ENCODE data around the gene CYP2B6. TPM values are rescaled to one million over a fixed set of nuclear protein-coding genes. Genes with fewer than 3 reads are reported as not detected.
"Not testable (repeated sequence)": the region's sequence is repeated elsewhere in the genome, so short reads cannot be mapped to it uniquely, and the experiment has no call there.

Gene CYP2B6
- total and polyA plus RNA-seq, 2 donors from 2014 or later = 0.31 to 10.0 TPM

DNA sequence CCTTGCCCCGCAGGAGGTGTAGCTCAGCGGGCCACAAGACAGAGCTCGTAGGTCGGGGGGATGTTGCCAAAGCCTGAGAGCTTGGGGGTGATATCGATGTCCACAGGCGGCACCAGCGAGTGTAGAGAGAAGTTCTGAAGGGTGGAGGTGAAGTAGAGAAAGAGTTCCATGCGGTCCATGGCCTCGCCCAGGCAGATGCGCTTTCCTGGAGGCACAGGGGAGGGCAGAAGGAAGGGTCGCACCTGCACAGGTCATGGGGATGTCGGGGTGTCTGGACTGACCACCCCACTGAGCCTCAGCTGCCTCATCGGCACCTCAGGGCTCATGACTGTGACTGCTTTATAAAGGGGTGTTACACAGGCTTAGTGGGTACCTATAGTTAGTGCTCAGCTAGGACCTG, 59.3 kb downstream of the CYP2B6 start:
- Histone ChIP-seq H3K4me3 (ENCODE audit: low read length in 3 of 3) (no peak overlapping the region), H3K4me1 (ENCODE audit: control insufficient read depth in 2 of 3, insufficient read depth in 2 of 3, low read depth in 1 of 3, low read length in 3 of 3) (no peaks in the 10 kb centered on the region), H3K36me3 (ENCODE audit: control insufficient read depth in 2 of 3, insufficient read depth in 3 of 3, low read length in 3 of 3) (no peaks in the 10 kb centered on the region), H3K27me3 (ENCODE audit: control insufficient read depth, insufficient read depth, low read length) (no peaks in the 10 kb centered on the region), H3K27ac (ENCODE audit: low read depth in 2 of 2, low read length in 2 of 2) (no peak overlapping the region), H3K9ac (ENCODE audit: low read length in 3 of 3) (no peak overlapping the region), H3K9me3 (ENCODE audit: control insufficient read depth in 2 of 3, insufficient read depth in 1 of 3, low read length in 3 of 3) (no peaks in the 10 kb centered on the region)
- intact Hi-C loops (cut with DNase I) = no loop called here
- no peak for TF ChIP-seq CTCF (IDR thresholded peaks at IDR 0.05; ENCODE audit: borderline replicate concordance, extremely low read depth, insufficient read depth)
- FAIRE-seq = no peak
- DNase-seq = no peak

DNA sequence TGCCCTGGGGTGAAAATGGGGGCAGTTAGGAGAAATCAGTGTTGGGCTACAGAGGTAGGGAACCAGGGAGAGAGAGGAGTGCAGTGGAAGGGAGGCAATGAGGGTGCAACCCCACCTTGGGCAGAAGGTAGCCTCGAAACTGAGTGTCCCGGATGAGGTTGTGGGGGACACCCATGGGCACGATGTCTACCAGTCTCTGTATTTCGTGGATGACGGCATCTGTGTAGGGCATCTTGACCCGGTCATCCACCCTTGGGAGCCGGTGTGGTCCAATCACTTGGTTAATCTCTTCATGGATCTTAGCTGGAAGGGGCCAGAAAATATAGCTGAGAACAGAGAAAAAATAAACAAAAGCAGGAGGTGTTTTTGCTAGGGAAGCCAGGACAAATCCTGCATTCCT, 61.1 kb downstream of the CYP2B6 start:
- DNase-seq; H3K4me3 ChIP-seq (ENCODE audit: low read length in 3 of 3); H3K27me3 ChIP-seq (ENCODE audit: control insufficient read depth, insufficient read depth, low read length); intact Hi-C loops (cut with DNase I); H3K9ac ChIP-seq (ENCODE audit: low read length in 3 of 3); H3K9me3 ChIP-seq (ENCODE audit: control insufficient read depth in 2 of 3, insufficient read depth in 1 of 3, low read length in 3 of 3); H3K36me3 ChIP-seq (ENCODE audit: control insufficient read depth in 2 of 3, insufficient read depth in 3 of 3, low read length in 3 of 3); FAIRE-seq; H3K4me1 ChIP-seq (ENCODE audit: control insufficient read depth in 2 of 3, insufficient read depth in 2 of 3, low read depth in 1 of 3, low read length in 3 of 3); H3K27ac ChIP-seq (ENCODE audit: low read depth in 2 of 2, low read length in 2 of 2): not testable (repeated sequence)

- H3K27me3 ChIP-seq (ENCODE audit: control insufficient read depth, insufficient read depth, low read length); H3K9ac ChIP-seq (ENCODE audit: low read length in 3 of 3); DNase-seq; FAIRE-seq; H3K4me1 ChIP-seq (ENCODE audit: control insufficient read depth in 2 of 3, insufficient read depth in 2 of 3, low read depth in 1 of 3, low read length in 3 of 3); H3K4me3 ChIP-seq (ENCODE audit: low read length in 3 of 3); H3K36me3 ChIP-seq (ENCODE audit: control insufficient read depth in 2 of 3, insufficient read depth in 3 of 3, low read length in 3 of 3); H3K27ac ChIP-seq (ENCODE audit: low read depth in 2 of 2, low read length in 2 of 2); H3K9me3 ChIP-seq (ENCODE audit: control insufficient read depth in 2 of 3, insufficient read depth in 1 of 3, low read length in 3 of 3); intact Hi-C loops (cut with DNase I): not testable (repeated sequence)
These were observed 62.2 kb downstream of the CYP2B6 start for GRCh38 chr19:41053331-41053730.

DNA sequence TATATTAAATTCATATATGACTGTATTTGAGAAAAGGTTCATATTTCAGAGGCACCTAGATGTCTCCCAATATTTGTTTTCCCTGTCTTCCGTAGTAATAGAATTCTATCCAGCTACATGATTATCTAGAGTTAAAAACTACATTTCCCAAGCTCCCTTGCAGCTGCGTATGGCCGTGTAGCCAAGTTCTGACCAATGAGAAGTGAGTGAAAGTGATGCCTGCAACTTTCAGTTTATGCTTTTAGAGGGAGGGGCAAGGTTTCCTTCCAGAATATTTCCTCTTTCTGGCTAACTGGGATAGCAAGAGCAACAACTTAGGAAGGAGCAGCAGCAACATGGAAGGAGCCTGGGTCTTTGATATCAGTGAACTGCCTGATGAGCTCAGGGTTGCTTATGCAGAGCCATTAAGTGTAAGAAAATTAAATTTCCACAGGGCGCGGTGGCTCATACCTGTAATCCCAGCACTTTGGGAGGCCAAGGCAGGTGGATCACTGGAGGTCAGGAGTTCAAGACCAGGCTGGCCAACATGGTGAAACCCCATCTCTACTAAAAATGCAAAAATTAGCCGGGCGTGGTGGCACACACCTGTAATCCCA, 74.0 kb downstream of the CYP2B6 start:
- no peak for TF ChIP-seq CTCF (IDR thresholded peaks at IDR 0.05; ENCODE audit: borderline replicate concordance, extremely low read depth, insufficient read depth)
- no peaks in the 10 kb centered on the region for H3K4me1 ChIP-seq (ENCODE audit: control insufficient read depth in 2 of 3, insufficient read depth in 2 of 3, low read depth in 1 of 3, low read length in 3 of 3)
- no peak overlapping the region for H3K4me3 ChIP-seq (ENCODE audit: low read length in 3 of 3)
- intact Hi-C loops (cut with DNase I) = no loop called here
- peak in 2 of 5 donors; percentile 2 to 6 for DNase-seq
- H3K36me3 ChIP-seq (ENCODE audit: control insufficient read depth in 2 of 3, insufficient read depth in 3 of 3, low read length in 3 of 3) = no peaks in the 10 kb centered on the region
- no peaks in the 10 kb centered on the region for H3K9me3 ChIP-seq (ENCODE audit: control insufficient read depth in 2 of 3, insufficient read depth in 1 of 3, low read length in 3 of 3)
- no peaks in the 10 kb centered on the region for H3K27me3 ChIP-seq (ENCODE audit: control insufficient read depth, insufficient read depth, low read length)
- FAIRE-seq = no peak
- H3K27ac ChIP-seq (ENCODE audit: low read depth in 2 of 2, low read length in 2 of 2) = no peak overlapping the region
- H3K9ac ChIP-seq (ENCODE audit: low read length in 3 of 3) = no peak overlapping the region

Other genes starting within 250 kb of the CYP2B6 start
- gene ACTMAP, start 240.8 kb upstream of the CYP2B6 start, total RNA-seq = 8.7 TPM
- gene ACTMAP, start 240.8 kb upstream of the CYP2B6 start, polyA plus RNA-seq (ENCODE audit: insufficient read depth, low read depth, low replicate concordance) = 8.9 TPM
- gene SNRPA, start 240.1 kb upstream of the CYP2B6 start, total RNA-seq = 48.7 TPM
- 52.6 TPM for gene SNRPA, start 240.1 kb upstream of the CYP2B6 start, polyA plus RNA-seq (ENCODE audit: insufficient read depth, low read depth, low replicate concordance)
- 6.5 TPM for gene MIA, start 215.8 kb upstream of the CYP2B6 start, total RNA-seq
- not detected for gene MIA, start 215.8 kb upstream of the CYP2B6 start, polyA plus RNA-seq (ENCODE audit: insufficient read depth, low read depth, low replicate concordance)
- 42.1 TPM for gene RAB4B, start 213.0 kb upstream of the CYP2B6 start, total RNA-seq
- 61.7 TPM for gene RAB4B, start 213.0 kb upstream of the CYP2B6 start, polyA plus RNA-seq (ENCODE audit: insufficient read depth, low read depth, low replicate concordance)
- gene EGLN2, start 192.1 kb upstream of the CYP2B6 start, total RNA-seq = 96.0 TPM
- gene EGLN2, start 192.1 kb upstream of the CYP2B6 start, polyA plus RNA-seq (ENCODE audit: insufficient read depth, low read depth, low replicate concordance) = 96.3 TPM
- not detected for gene CYP2A6, start 140.8 kb upstream of the CYP2B6 start, total RNA-seq
- not detected for gene CYP2A6, start 140.8 kb upstream of the CYP2B6 start, polyA plus RNA-seq (ENCODE audit: insufficient read depth, low read depth, low replicate concordance)
- gene CYP2A7, start 109.1 kb upstream of the CYP2B6 start, total RNA-seq = not detected
- not detected for gene CYP2A7, start 109.1 kb upstream of the CYP2B6 start, polyA plus RNA-seq (ENCODE audit: insufficient read depth, low read depth, low replicate concordance)
- gene CYP2A13, start 97.2 kb downstream of the CYP2B6 start, total RNA-seq = not detected
- not detected for gene CYP2A13, start 97.2 kb downstream of the CYP2B6 start, polyA plus RNA-seq (ENCODE audit: insufficient read depth, low read depth, low replicate concordance)
- gene CYP2F1, start 123.2 kb downstream of the CYP2B6 start, total RNA-seq = not detected
- gene CYP2F1, start 123.2 kb downstream of the CYP2B6 start, polyA plus RNA-seq (ENCODE audit: insufficient read depth, low read depth, low replicate concordance) = not detected
- 2.0 TPM for gene CYP2S1, start 201.9 kb downstream of the CYP2B6 start, total RNA-seq
- 0.97 TPM for gene CYP2S1, start 201.9 kb downstream of the CYP2B6 start, polyA plus RNA-seq (ENCODE audit: insufficient read depth, low read depth, low replicate concordance)
- 37.4 TPM for gene AXL, start 227.9 kb downstream of the CYP2B6 start, total RNA-seq
- 6.3 TPM for gene AXL, start 227.9 kb downstream of the CYP2B6 start, polyA plus RNA-seq (ENCODE audit: insufficient read depth, low read depth, low replicate concordance)

Data from kidney (tissue), 14 donors.